ENCODE data around the gene HOXD8.

DNA sequence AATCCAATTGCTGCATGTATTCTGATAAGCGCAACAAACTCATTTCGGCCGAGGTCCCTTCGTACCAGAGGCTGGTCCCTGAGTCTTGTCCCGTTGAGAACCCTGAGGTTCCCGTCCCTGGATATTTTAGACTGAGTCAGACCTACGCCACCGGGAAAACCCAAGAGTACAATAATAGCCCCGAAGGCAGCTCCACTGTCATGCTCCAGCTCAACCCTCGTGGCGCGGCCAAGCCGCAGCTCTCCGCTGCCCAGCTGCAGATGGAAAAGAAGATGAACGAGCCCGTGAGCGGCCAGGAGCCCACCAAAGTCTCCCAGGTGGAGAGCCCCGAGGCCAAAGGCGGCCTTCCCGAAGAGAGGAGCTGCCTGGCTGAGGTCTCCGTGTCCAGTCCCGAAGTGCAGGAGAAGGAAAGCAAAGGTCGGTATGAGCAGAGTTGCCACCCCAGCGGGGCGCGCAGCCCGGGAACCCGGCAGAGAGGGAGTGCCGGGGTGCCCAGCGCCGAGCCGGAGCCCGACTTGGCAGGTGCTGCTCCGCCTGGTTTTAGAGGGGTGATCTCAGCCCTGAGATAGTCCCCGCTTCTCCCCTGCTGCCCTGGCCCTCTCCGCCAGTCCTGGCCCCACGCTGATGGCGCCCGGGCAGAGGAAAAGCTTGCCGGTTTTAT lies 12.2 kb upstream of the HOXD8 start:
- TF ChIP-seq POLR2A (IDR thresholded peaks at IDR 0.05) (no peak), EP300 (IDR thresholded peaks at IDR 0.05) (no peak), POLR2AphosphoS5 (IDR thresholded peaks at IDR 0.05) (no peak)
- TF ChIP-seq, protein P1, sequence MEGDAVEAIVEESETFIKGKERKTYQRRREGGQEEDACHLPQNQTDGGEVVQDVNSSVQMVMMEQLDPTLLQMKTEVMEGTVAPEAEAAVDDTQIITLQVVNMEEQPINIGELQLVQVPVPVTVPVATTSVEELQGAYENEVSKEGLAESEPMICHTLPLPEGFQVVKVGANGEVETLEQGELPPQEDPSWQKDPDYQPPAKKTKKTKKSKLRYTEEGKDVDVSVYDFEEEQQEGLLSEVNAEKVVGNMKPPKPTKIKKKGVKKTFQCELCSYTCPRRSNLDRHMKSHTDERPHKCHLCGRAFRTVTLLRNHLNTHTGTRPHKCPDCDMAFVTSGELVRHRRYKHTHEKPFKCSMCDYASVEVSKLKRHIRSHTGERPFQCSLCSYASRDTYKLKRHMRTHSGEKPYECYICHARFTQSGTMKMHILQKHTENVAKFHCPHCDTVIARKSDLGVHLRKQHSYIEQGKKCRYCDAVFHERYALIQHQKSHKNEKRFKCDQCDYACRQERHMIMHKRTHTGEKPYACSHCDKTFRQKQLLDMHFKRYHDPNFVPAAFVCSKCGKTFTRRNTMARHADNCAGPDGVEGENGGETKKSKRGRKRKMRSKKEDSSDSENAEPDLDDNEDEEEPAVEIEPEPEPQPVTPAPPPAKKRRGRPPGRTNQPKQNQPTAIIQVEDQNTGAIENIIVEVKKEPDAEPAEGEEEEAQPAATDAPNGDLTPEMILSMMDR (IDR thresholded peaks at IDR 0.05), result no peak

All from suprapubic skin (tissue), 4 donors.